ENCODE data around the gene LINS1.

The LINS1 gene

DNA sequence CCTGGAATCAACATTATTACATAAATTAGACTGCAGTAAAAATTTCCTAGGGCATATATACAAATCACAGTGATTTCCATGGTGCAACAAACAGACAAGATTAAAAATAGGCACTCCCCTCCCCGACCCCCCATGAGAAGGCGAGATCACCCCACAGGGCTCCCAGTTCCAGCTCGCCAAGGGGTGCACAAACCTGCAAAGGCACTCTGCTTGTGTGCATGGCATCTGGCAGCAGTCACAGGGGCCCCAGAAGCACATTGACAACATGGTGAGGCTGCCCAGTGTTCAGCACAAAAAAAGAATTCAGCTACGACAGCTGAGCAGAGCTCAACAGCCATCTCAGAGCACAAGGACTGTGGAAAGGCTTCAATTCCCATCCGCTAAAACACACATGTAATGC is 54.0 kb downstream of the LINS1 start:
- no peak for DNase-seq

DNA sequence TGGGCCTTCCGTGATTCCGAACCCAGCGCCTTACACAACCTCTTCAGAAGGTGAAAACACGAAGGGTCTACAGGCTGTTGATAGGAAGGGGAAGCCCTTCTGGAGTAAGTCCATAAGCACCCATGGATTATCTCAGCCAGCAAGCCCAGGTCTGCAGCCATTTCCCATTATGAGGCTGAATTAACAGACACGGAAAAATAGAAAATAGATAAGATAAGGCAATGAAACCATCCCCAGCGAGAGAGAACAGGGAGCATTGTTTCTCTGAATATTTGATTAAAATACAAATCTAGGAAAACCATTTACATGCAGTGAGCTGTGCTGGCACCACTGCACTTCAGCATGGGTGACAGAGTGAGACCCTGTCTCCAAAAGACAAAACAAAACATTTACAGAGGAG is 57.0 kb downstream of the LINS1 start:
- no peak for DNase-seq

DNA sequence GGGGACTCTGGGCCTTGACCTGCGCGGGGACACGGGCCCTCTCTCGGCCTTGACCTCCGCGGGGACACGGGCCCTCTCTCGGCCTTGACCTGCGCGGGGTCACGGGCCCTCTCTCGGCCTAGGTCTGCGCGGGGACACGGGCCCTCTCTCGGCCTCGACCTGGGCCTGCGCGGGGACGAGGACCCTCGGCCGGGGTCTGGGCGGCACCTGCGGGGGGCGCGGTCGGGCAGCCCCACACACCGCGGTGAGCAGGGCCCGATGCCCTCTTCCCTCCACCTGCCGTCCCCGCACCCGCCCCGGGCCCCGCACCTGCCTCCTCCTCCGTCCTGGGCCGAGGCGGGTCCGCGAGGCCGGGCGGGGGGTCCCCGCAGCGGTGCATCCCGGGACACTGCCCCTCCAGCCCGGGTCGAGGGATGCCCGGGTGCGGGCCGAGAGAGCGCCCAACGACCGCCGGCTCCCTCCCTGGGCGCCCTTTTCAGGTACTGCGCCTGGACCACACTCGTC is 57.6 kb downstream of the LINS1 start:
- DNase-seq = no peak

DNA sequence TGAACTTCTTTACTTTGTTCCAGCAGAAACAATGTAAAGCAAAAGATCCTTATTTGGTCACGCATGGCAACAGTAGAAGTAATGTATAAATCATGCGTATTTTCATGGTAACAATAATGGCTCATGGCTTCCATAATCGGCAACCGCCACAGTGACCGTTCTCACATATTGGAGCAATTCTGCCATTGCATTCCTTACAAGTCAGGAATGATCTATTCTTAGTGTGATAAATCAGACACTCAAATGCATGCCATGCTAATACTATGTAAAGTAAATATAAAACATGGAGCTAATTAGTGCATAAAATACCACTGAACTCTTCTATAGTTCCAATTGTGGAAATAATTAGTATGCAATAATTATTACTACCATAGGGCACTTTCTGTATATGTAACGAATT is 59.7 kb downstream of the LINS1 start:
- no peak for DNase-seq

DNA sequence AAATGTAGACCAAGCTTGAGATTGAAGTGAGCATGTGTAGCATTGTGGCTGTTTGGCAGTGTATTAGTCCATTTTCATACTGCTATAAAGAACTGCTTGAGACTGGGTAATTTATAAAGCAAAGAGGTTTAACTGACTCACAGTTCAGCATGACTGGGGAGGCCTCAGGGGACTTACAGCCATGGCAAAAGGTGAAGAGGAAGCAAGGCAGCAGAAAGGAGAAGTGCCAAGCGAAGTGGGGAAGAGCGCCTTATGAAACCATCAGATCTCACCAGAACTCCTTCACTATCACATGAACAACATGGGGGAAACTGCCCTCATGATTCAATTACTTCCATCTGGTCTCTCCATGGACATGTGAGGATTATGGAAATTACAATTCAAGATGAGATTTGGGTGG is 64.7 kb downstream of the LINS1 start:
- peak; percentile 81 for DNase-seq

DNA sequence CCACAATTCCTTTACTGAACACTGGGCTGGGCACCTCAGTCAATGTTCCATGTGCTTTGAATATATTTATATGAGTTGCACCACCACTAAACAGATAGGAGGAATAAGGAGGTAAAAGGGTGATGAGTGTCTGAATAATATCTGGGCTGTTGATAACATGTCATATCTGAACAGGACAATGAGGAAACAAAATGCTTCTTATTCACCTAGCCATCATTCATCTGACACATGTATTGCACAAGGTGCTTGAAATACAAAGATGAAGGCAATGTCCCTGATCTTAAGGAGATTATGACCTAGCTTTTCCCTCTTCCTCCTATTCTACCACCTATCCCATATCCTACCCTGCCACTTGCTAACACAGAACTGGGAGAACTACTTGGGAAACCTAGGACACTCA is 65.3 kb downstream of the LINS1 start:
- DNase-seq = peak in 1 of 2 experiments; percentile 8

DNA sequence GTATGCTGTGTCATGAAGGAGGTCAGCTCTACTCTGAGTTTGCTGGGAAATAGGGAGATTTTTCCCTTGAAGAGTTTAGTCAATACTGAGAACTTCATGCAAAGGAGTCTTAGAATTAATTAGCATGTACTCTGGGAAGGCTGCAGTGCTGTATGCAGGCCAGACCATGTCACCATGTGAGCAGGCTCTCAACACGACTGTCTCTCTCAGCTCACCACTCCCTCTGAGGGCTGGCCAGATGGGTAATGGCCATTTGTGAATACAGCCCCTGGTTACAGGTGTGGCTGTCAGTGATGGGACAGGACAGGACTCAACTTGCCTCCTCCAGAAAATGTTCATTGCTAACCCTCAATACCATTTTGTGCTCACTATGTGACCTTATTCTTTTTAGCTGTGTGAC is 68.1 kb downstream of the LINS1 start:
- no peak for DNase-seq

DNA sequence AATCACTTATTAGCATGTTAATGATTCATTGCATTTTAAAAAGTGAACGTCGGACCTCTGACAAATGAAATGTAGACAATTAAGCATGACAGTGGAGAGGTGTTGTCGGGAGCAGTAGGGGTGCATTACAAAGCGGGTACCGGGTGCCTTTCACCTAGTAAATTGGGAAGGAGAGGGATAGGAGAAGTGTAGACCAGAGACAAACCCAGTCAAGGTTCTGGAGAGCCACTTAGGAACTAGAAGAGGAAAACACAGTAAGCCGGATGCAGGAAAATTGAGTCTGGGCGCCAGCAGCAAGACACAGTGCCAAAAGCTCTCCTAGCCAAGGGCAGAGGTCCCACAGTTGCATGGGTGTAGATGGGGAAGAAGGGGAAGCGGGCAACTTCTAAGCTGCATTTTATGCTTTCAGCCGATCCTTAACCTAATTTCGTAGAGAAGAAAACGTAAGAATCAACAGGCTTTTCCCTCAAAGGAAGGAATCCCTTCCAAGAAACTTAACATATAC is 70.1 kb downstream of the LINS1 start:
- DNase-seq = no peak

DNA sequence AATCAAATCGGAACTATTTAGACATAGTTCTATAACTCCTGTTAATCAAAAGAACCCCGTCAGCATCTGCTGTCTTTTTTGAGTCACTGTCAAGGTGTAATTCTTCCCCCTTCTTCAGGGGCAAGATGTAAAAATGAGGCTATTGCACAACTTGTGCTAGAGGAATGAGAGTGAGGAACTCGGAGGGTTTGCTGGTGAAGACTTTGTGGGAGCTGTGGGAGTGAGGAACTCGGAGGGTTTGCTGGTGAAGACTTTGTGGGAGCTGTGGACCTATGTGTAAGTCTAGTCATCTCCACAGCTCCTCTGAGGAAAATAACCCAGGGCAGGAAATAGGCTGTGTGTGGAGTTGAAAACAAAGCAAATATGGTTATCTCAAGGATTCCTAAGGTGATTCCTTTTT is 70.8 kb downstream of the LINS1 start:
- DNase-seq = no peak

DNA sequence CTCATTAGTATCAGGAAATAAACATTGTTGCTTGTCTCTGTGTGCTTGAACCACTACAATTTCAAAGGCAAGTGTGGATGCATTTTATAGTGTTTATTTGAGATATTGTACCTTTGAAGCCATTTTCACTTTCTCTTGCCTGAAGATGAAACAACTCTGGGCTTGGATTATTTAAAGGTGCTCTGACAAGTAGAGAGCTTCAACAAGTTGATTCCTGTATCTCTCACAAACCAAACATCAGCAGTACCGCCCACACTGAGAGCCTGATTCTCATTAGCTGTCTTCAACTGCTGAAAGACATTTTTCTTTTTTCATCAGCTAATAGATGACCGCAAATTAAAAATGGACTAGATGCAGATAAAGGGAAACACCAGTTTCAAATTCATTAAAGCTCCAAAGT is 72.4 kb downstream of the LINS1 start:
- DNase-seq = no peak

DNA sequence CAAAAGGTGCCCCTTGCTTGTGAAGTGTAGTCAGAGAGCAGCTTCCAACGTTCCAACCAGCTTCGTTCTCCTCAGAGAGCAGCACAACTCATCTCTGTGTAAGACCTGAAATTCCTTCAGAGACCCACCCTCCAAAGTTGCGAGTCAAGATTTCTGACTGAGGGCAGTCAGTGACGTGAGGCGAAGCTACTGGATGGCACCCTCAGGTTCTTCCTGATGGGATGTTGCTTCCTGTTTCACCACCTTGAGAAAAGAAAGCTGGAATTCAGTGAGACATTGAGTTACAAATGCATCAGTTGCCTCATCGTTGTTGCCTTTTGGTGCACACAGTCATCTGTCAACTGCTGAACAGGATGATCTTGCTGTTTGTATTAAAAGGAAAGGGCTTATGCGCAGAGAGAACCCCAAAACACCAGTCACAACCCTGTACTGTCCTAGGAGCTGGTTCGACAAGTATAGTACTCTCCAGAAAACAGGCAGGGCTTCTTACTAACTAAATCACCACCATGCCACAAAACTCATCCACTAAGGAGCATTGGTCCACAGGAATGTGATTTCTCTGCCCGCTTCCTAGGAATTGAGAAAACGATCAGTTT is 73.1 kb downstream of the LINS1 start, which contains the start of gene CERS3:
Gene CERS3 (minus strand): TSS at position 118 of the 596 bp plus-strand sequence. CDS start 27,101 bp downstream, outside the sequence.
- DNase-seq = no peak

DNA sequence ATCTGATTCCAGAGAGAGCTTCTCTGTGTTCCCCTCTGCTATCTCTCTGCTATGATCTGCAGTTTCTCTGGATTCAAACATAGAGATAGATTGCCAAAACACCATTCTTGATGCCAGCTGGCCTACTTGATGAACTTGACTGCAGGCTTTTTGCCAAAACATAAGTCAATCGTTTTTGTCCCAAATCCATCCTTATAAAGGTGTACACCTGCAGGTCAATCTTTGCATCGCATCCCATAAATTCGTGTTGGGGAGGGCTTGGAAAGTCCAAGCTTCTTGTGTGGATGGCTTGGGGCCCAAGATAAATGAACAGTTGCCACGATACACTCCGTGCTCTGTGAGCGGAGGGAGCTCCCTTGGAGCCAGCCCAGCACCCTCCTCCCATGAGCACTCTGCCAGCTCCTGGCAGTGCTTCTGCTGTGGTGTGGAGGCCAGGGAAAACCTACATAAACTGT is 75.9 kb downstream of the LINS1 start:
- DNase-seq = no peak

DNA sequence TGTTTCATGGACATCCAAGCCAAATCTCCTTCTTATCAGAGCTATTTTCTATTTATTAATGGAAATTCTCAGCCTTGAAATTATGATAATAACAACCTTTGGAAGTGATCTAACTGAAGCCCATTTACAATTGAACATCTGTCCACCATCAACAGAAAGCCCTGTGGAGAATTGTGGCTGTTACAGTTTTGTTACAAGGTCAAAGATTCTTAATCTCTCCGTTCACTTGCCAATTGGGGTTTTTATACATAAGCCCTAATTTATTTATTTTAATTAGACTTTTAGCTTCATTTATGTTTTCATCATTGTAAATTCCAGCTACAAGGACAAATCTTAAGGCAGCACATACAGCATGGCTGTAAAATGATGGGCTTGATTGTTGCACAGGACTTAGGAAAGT is 76.5 kb downstream of the LINS1 start:
- no peak for DNase-seq

DNA sequence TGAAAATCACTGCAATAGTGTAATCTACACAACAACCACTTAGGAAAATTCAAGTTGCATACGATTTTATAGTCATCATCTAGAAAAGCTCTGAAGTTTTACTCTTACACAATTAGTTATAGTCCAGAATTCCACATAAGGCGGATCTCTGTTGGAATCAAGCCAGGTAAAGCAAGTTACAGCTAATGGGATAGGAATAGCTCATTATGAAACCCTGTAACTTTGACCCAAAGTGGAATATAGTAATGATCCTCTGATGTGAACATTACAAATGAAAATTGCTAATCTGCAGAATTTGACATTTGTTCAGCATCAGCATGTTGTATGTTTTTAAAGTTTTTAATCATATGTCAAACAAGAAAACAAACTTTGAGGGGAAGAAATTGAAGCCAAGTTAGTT is 77.7 kb downstream of the LINS1 start:
- no peak for DNase-seq

DNA sequence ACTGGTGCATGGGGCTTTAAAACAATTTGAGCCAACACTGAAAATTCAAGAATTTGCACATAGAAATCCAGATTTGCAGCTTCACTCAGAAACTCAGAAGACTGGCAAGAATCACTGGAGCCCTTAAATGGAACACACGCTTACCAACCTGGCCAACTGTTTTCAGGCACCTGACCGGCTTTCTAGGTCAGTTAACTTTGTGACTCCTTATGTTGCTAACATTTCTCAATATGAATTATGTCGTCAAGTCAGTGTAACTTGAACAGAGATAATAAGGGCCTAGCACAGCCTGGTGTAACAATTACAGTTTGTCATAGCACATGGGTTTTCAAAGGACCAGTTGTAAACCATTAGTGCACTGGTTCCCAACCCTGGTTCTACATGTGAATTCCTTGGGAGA is 80.1 kb downstream of the LINS1 start:
- DNase-seq = no peak

DNA sequence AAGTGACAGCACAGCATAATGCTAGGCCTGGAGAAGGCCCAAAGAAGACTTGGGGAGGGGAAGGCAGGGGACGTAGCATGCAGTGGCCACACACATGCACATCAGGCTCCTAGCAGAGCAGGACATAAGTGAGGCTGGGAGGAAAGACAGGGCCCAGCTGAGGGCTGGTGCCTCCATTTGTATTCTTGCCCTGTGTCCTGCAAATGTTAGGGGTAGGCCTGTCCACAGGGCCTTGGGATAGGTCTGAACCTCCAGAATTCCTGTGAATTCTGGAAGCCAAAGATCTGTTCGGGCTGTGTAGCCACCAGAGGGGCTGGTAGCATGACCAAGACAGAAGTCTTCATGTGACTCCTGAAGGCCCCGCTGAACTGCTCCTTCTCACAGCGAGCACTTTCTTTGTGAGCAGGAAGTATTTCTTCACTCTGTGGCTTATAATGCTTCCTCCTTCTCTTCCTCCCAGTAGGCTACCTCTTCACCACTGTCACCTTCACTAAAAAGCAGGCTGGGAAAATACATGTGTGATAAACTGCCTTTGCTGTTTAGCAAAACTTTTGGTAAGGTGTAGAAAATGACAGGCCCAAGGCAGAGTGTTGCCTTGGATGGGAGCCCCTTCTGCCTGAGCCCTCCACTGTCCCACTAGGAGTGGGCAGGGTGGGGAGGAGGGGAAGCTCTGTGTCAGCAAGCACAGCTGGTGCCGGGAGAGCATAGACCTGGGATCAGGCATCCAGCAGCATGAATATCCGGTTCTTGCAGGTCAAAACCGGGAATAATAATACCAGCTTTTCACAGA is 81.7 kb downstream of the LINS1 start:
- DNase-seq = peak; percentile 82 to 88

DNA sequence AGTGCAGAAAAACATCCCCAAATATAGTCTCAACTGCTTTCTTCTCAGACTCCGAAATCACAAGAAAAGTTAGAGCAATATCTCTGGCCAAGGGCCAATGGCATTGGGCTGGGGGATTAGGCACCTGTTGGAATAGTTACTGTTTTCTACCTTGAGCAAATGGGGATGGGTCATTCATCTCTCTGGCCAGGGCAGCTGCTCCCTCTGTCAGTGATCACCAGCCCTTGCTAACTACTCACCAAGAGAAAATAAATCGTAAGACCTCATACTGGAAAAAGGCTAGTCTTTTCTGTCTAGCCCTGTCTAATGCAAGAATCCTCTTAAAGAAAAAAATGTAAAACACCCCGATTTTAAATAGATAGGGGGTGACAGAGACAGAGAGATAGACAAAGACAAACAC is 84.1 kb downstream of the LINS1 start:
- no peak for DNase-seq

Measured in AML-193 (cell line).